IPS DF 6.9 (cell line): ENCODE results near the gene NCAM2.

Experiments used
- DNase-seq: peaks from one replicate; pipeline ENCODE4 v3.0.0-alpha.2; 2013; ENCODE audit warnings: low read depth, low spot score
- H3K27ac ChIP-seq: one replicate; pipeline ENCODE4 v1.5.1; 2013; ENCODE audit warnings: low read length, control low read depth
- H3K27me3 ChIP-seq: 2 replicates; pipeline ENCODE4 v1.6.1; 2013; ENCODE audit warnings: mild to moderate bottlenecking, low read length; ENCODE audit not compliant: control insufficient read depth, insufficient read depth
- H3K36me3 ChIP-seq: 2 replicates; pipeline ENCODE4 v1.6.1; 2013; ENCODE audit warnings: low read length; ENCODE audit not compliant: control insufficient read depth, insufficient read depth
- H3K4me1 ChIP-seq: 2 replicates; pipeline ENCODE4 v1.6.1; 2013; ENCODE audit warnings: low read length; ENCODE audit not compliant: control insufficient read depth, insufficient read depth
- H3K4me3 ChIP-seq: 2 replicates; pipeline ENCODE4 v1.5.1; 2013; ENCODE audit warnings: mild to moderate bottlenecking, low read length
- H3K9me3 ChIP-seq: 2 replicates; pipeline ENCODE4 v1.6.1; 2013; ENCODE audit warnings: low read length, inconsistent platforms; ENCODE audit not compliant: control insufficient read depth, insufficient read depth
- WGBS: extraction: QIAGEN DNeasy Blood & Tissue Kit; methylation state at CpG from one replicate; pipeline ENCODE4 v1.1.7; 2013; ENCODE audit warnings: mixed read lengths, missing lambda C conversion rate; ENCODE audit not compliant: insufficient read length, insufficient coverage; 5-methylcytosine and 5-hydroxymethylcytosine counted together

Gene NCAM2

GRCh38 chr21:21241391-21241790 is 243.2 kb downstream of the NCAM2 start:
- DNase-seq, result no peak
- H3K4me3 ChIP-seq, result no peak overlapping the region
- H3K9me3 ChIP-seq, result no peaks in the 10 kb centered on the region
- H3K27ac ChIP-seq, result no peak overlapping the region
- no peaks in the 10 kb centered on the region for H3K4me1 ChIP-seq
- no peaks in the 10 kb centered on the region for H3K36me3 ChIP-seq
- H3K27me3 ChIP-seq, result no peaks in the 10 kb centered on the region

GRCh38 chr21:21246007-21246406 is 247.8 kb downstream of the NCAM2 start:
- H3K4me3 ChIP-seq, result no peak overlapping the region
- no peaks in the 10 kb centered on the region for H3K27me3 ChIP-seq
- no peak overlapping the region for H3K27ac ChIP-seq
- H3K9me3 ChIP-seq, result no peaks in the 10 kb centered on the region; the same call in 1 of the 2 replicates
- DNase-seq, result no peak
- WGBS, result 100% methylated on average over 1 of the region's 3 CpGs
- H3K4me1 ChIP-seq, result no peaks in the 10 kb centered on the region
- H3K36me3 ChIP-seq, result no peaks in the 10 kb centered on the region

DNA sequence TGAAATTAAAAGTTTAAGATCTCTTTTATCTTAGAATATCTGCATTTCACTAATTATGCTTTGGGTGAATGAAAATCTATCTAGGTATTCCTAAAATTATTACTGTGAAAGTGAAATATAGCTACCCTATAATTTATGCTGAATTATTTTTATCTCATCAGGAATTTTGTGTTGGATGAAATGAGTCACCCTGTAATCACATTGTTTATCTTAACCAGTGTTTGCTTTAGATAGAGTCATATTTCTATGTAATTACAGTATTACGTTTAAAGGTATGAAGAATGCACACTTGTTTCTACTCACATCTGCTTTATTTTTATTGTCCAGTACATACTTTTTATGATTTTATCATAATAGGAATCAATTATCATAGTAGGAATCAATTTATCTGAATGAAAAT is 249.2 kb downstream of the NCAM2 start:
- WGBS, result no CpG with 5 or more reads among the region's 1 CpG
- Histone ChIP-seq H3K9me3 (no peaks in the 10 kb centered on the region; the same call in 1 of the 2 replicates), H3K27me3 (no peaks in the 10 kb centered on the region), H3K4me1 (no peaks in the 10 kb centered on the region), H3K4me3 (no peak overlapping the region), H3K36me3 (no peaks in the 10 kb centered on the region), H3K27ac (no peak overlapping the region)
- no peak for DNase-seq

DNA sequence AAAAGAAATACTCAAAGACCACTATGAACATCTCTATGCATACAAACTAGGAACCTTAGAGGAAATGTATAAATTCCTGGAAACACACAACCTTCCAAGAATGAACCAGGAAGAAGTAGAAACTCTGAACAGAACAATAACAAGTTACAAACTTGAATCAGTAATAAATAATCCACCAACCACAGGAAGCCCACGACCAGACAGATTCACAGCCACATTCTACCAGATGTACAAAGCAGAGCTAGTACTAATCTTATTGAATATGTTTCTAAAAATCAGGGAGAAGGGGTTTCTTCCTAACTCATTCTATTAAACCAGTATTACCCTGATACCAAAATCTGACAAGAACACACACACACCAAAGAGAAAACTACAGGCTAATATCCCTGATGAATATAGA is 263.8 kb downstream of the NCAM2 start:
- no CpG with 5 or more reads among the region's 1 CpG for WGBS
- DNase-seq, result no peak
- Histone ChIP-seq H3K36me3 (no peaks in the 10 kb centered on the region), H3K4me1 (no peaks in the 10 kb centered on the region), H3K4me3 (no peak overlapping the region), H3K9me3 (no peaks in the 10 kb centered on the region), H3K27ac (no peak overlapping the region), H3K27me3 (no peaks in the 10 kb centered on the region)

DNA sequence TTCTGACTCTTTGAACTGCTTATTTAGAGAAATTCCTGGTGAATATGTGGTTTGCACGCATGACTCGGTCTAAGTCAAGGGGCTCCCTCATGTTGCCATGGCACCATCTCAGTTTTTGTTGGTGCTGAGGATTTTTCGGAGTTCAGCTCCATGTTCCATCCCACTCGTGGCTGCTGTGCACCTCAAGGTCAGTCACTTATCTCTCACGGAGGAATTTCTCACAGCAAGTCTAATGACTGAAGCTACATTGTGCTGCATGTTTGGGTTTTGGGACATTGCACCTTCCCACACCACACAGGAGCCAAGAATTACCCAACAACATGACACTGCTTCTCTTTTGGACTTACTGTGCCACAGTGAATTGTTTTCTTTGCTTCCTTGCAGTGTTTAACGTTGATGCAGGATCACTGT is 269.9 kb downstream of the NCAM2 start:
- Histone ChIP-seq H3K36me3 (no peaks in the 10 kb centered on the region), H3K27ac (no peak overlapping the region), H3K27me3 (no peaks in the 10 kb centered on the region), H3K4me3 (no peak overlapping the region), H3K4me1 (no peaks in the 10 kb centered on the region), H3K9me3 (peaks cover 2% of the 10 kb centered on the region; the same call in 1 of the 2 replicates)
- no peak for DNase-seq
- no CpG with 5 or more reads among the region's 6 CpGs for WGBS

DNA sequence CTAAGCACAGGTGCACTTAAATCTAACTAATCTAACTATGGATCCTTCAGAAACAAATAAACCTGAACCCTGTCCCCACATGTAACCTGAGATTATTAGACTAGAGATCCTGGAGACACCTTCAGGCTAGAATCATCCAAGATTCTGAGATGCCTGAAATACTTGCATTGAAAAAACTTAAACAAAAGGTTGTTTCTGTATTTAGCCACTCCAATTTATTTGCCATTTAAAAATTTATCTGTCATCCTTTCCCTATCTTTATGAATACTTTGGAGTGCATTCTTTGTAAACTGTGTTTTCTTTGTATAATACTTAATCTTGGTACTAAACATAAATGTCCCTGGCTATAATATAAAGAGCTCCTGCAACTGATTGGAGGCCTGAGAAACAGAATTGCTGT is 270.7 kb downstream of the NCAM2 start:
- DNase-seq, result no peak
- Histone ChIP-seq H3K4me1 (no peaks in the 10 kb centered on the region), H3K27me3 (no peaks in the 10 kb centered on the region), H3K36me3 (no peaks in the 10 kb centered on the region), H3K4me3 (no peak overlapping the region), H3K9me3 (peaks cover 2% of the 10 kb centered on the region; the same call in 1 of the 2 replicates), H3K27ac (no peak overlapping the region)

DNA sequence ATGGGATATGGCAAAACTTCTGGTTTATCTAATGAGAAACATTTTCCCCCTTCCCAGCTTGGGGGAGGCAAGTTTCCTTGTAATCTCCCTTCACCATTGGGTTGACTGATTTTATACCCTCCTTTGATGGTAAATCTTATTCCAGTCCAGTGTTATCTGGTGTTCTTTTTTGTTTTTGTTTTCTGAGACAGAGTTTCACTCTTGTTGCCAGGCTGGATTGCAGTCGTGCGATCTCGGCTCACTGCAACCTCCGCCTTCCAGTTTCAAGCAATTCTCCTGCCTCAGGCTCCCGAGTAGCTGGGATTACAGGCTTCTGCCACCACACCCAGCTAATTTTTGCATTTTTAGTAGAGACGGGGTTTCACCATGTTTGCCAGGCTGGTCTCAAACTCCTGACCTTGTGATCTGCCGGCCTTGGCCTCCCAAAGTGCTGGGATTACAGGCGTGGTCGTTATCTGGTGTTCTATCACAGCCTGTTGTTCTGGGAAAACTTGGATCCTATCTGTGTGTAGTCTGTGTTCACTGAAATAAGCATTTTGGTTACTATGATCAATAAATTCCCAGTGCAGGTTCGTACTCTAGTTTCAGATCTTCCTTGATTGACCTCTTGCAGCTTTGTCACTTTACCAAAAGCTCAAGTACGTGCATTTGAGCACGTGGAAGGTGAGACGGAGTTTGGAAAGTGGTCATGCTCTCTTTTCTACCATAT is 281.1 kb downstream of the NCAM2 start:
- Histone ChIP-seq H3K4me3 (no peak overlapping the region), H3K27me3 (no peaks in the 10 kb centered on the region), H3K9me3 (no peaks in the 10 kb centered on the region; the same call in 1 of the 2 replicates), H3K27ac (no peak overlapping the region), H3K4me1 (no peaks in the 10 kb centered on the region), H3K36me3 (no peaks in the 10 kb centered on the region)
- no peak for DNase-seq
- WGBS, result no CpG with 5 or more reads among the region's 13 CpGs

GRCh38 chr21:21283810-21284209 is 285.6 kb downstream of the NCAM2 start:
- WGBS, result no CpG with 5 or more reads among the region's 2 CpGs
- Histone ChIP-seq H3K27me3 (no peaks in the 10 kb centered on the region), H3K4me1 (no peaks in the 10 kb centered on the region), H3K9me3 (no peaks in the 10 kb centered on the region; the same call in 1 of the 2 replicates), H3K27ac (no peak overlapping the region), H3K36me3 (no peaks in the 10 kb centered on the region), H3K4me3 (no peak overlapping the region)
- DNase-seq, result no peak

- Histone ChIP-seq H3K36me3 (no peaks in the 10 kb centered on the region), H3K4me1 (no peaks in the 10 kb centered on the region), H3K27ac (no peak overlapping the region), H3K9me3 (no peaks in the 10 kb centered on the region; the same call in 1 of the 2 replicates), H3K4me3 (no peak overlapping the region), H3K27me3 (no peaks in the 10 kb centered on the region)
- no peak for DNase-seq
- WGBS, result no CpG with 5 or more reads among the region's 4 CpGs
Observed at GRCh38 chr21:21286170-21286798, 288.1 kb downstream of the NCAM2 start.

DNA sequence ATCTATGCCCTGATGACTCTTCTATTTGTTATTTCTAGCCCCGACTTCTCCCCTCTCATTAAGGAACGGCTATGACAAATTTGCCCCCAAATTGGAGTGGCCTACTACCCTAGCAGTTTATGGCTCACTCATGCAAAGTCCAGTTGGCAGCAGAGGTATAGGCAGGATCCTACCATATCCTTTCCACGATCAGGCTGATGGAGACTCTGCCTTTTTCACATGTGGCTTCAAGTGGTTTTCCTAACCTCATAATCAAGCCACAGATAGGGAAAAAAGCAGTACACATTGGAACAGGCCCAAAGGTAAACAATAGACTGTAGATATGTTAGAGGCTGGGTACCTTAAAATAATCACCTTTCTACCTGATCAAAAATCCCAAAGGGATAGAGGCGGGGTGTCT is 292.5 kb downstream of the NCAM2 start:
- no peak for DNase-seq
- H3K36me3 ChIP-seq, result no peaks in the 10 kb centered on the region
- no peaks in the 10 kb centered on the region for H3K27me3 ChIP-seq
- no CpG with 5 or more reads among the region's 4 CpGs for WGBS
- no peak overlapping the region for H3K27ac ChIP-seq
- H3K9me3 ChIP-seq, result no peaks in the 10 kb centered on the region; the same call in 1 of the 2 replicates
- H3K4me1 ChIP-seq, result no peaks in the 10 kb centered on the region
- no peak overlapping the region for H3K4me3 ChIP-seq
